ENCODE results near the gene EDEM3.
"Not testable (repeated sequence)": the region's sequence is repeated elsewhere in the genome, so short reads cannot be mapped to it uniquely, and the experiment has no call there.

The EDEM3 gene

GRCh38 chr1:184716158-184716557 is 38.5 kb downstream of the EDEM3 start:
- no peak for DNase-seq

- no peak for DNase-seq
These were observed 45.2 kb downstream of the EDEM3 start for GRCh38 chr1:184709418-184709817.

GRCh38 chr1:184708084-184708676 is 46.5 kb downstream of the EDEM3 start:
- no peak for DNase-seq

- DNase-seq: no peak
These were observed 49.4 kb downstream of the EDEM3 start for GRCh38 chr1:184705271-184705670.

GRCh38 chr1:184701816-184702215 is 52.8 kb downstream of the EDEM3 start:
- no peak for DNase-seq

GRCh38 chr1:184698969-184699368 is 55.7 kb downstream of the EDEM3 start:
- no peak for DNase-seq

GRCh38 chr1:184698016-184698415 is 56.6 kb downstream of the EDEM3 start:
- DNase-seq: no peak

GRCh38 chr1:184696403-184696802 is 58.3 kb downstream of the EDEM3 start:
- no peak for DNase-seq

GRCh38 chr1:184695023-184695422 is 59.6 kb downstream of the EDEM3 start:
- no peak for DNase-seq

GRCh38 chr1:184693011-184693410 is 61.6 kb downstream of the EDEM3 start:
- no peak for DNase-seq

GRCh38 chr1:184691719-184692324 is 62.8 kb downstream of the EDEM3 start:
- peak; percentile 46 for DNase-seq

GRCh38 chr1:184686540-184686939 is 68.1 kb downstream of the EDEM3 start:
- no peak for DNase-seq

GRCh38 chr1:184685116-184685515 is 69.5 kb downstream of the EDEM3 start:
- DNase-seq: no peak

- DNase-seq: no peak
These were observed 70.2 kb downstream of the EDEM3 start for GRCh38 chr1:184684285-184685074.

- no peak for DNase-seq
These were observed 71.7 kb downstream of the EDEM3 start for GRCh38 chr1:184682956-184683355.

GRCh38 chr1:184680611-184681225 is 73.9 kb downstream of the EDEM3 start:
- DNase-seq: not testable (repeated sequence)

- not testable (repeated sequence) for DNase-seq
These were observed 75.2 kb downstream of the EDEM3 start for GRCh38 chr1:184679472-184679871.

- DNase-seq: no peak
These were observed 77.3 kb downstream of the EDEM3 start for GRCh38 chr1:184677344-184677743.

GRCh38 chr1:184673305-184673704 is 81.4 kb downstream of the EDEM3 start:
- no peak for DNase-seq

- no peak for DNase-seq
These were observed 82.5 kb downstream of the EDEM3 start for GRCh38 chr1:184672013-184672726.

- DNase-seq: no peak
These were observed 85.3 kb downstream of the EDEM3 start for GRCh38 chr1:184669391-184669790.

- no peak for DNase-seq
These were observed 89.3 kb downstream of the EDEM3 start for GRCh38 chr1:184665360-184665759.

GRCh38 chr1:184664661-184665060 is 90.0 kb downstream of the EDEM3 start:
- DNase-seq: no peak

Data from amniotic stem cell (primary cell).